HepG2 (cell line): ENCODE results near the gene TBC1D24. TPM values are rescaled to one million over a fixed set of nuclear protein-coding genes. Genes with fewer than 3 reads are reported as not detected.

ENCODE experiments used
- AHDC1 ChIP-seq: sonication (generic); formaldehyde crosslinking; IDR thresholded peaks from 2 replicates; pipeline ENCODE4 v1.5.1; 2020; ENCODE audit warnings: mild to moderate bottlenecking, missing genetic modification reagents, borderline replicate concordance
- CBX5 ChIP-seq: sonication (generic); formaldehyde crosslinking; IDR thresholded peaks from 2 replicates; pipeline ENCODE4 v1.4.0; 2020; ENCODE audit warnings: missing genetic modification reagents, borderline replicate concordance
- GABPB1 ChIP-seq: IDR thresholded peaks from 2 replicates; pipeline ENCODE4 v1.6.1; 2016; ENCODE audit warnings: mild to moderate bottlenecking, missing genetic modification reagents, moderate library complexity, missing compliant biosample characterization
- ISL2 ChIP-seq: sonication (generic); formaldehyde crosslinking; IDR thresholded peaks from 2 replicates; pipeline ENCODE4 v1.5.0; 2020; ENCODE audit warnings: missing genetic modification reagents
- MTERF4 ChIP-seq: sonication (generic); formaldehyde crosslinking; IDR thresholded peaks from 2 replicates; pipeline ENCODE4 v1.8.0; 2023; ENCODE audit warnings: mild to moderate bottlenecking, missing genetic modification reagents
- NKX3-1 ChIP-seq: sonication (generic); formaldehyde crosslinking; IDR thresholded peaks from 2 replicates; pipeline ENCODE4 v1.5.0; 2020; ENCODE audit warnings: missing genetic modification reagents
- NR0B2 ChIP-seq: sonication (generic); formaldehyde crosslinking; IDR thresholded peaks from 2 replicates; pipeline ENCODE4 v1.4.0; 2020; ENCODE audit warnings: mild to moderate bottlenecking, missing genetic modification reagents
- TOE1 ChIP-seq: sonication (generic); formaldehyde crosslinking; IDR thresholded peaks from 2 replicates; pipeline ENCODE4 v1.4.0; 2020; ENCODE audit warnings: mild to moderate bottlenecking, missing genetic modification reagents
- ZNF318 ChIP-seq: sonication (generic); formaldehyde crosslinking; IDR thresholded peaks from 2 replicates; pipeline ENCODE4 v1.4.0; 2020; ENCODE audit warnings: mild to moderate bottlenecking, missing genetic modification reagents
- ZNF556 ChIP-seq: sonication (generic); formaldehyde crosslinking; IDR thresholded peaks from 2 replicates; pipeline ENCODE4 v1.4.0; 2020; ENCODE audit warnings: mild to moderate bottlenecking, missing genetic modification reagents, borderline replicate concordance
- ZNF619 ChIP-seq: sonication (generic); formaldehyde crosslinking; IDR thresholded peaks from 2 replicates; pipeline ENCODE4 v1.4.0; 2020; ENCODE audit warnings: mild to moderate bottlenecking, missing genetic modification reagents
- ZNF737 ChIP-seq: sonication (generic); formaldehyde crosslinking; IDR thresholded peaks from 2 replicates; pipeline ENCODE4 v1.5.0; 2020; ENCODE audit warnings: missing genetic modification reagents, mild to moderate bottlenecking, borderline replicate concordance
- ZNF839 ChIP-seq: sonication (generic); formaldehyde crosslinking; IDR thresholded peaks from 2 replicates; pipeline ENCODE4 v1.4.0; 2020; ENCODE audit warnings: missing genetic modification reagents, mild to moderate bottlenecking, borderline replicate concordance
- polyA plus RNA-seq, 8 experiments: library from polyadenylated mRNA; depleted of rRNA in 3 of 8; stranded (reverse) in 7 of 8; unstranded in 1 of 8; fragments of >200 nt; fragmentation: Illumina TruSeq in 4 of 8; extraction: Trizol in 4 of 8; gene quantifications; 2 replicates each; pipeline versions ENCODE4 v1.2.1 to v1.2.3, GENCODE V29; 2011 to 2016; ENCODE audit warnings: low read depth in 4 of 8, missing spikeins in 1 of 8, mixed read lengths in 1 of 8; ENCODE audit not compliant: insufficient read depth in 1 of 8
- total RNA-seq, 5 experiments: library from RNA; depleted of rRNA; stranded (reverse); fragments of >200 nt; fragmentation: Illumina TruSeq; extraction: Trizol; gene quantifications; 2 replicates each; pipeline ENCODE4 v1.2.3, GENCODE V29; 2016; ENCODE audit warnings: low read depth in 1 of 5

Gene TBC1D24
- total and polyA plus RNA-seq, 2 of the 13 experiments (the other 11 are each of a cell fraction or from before 2014, with no cell fraction given): 7.7 to 13.7 TPM

GRCh38 chr16:2524339-2524938 is 49.5 kb downstream of the TBC1D24 start (continued):
- TF ChIP-seq ZNF318 (peak; percentile 34; the same call in 1 of the 2 replicates), CBX5 (peak; percentile 55; the same call in 1 of the 2 replicates), MTERF4 (CRISPR knock-in tag) (peak; percentile 36; the same call in 1 of the 2 replicates), ZNF619 (CRISPR knock-in tag) (0 out of 2 replicates have a peak, but pooled peaks have one; percentile 57), AHDC1 (CRISPR knock-in tag) (peak; percentile 74; the same call in 1 of the 2 replicates), NR0B2 (no peak), ZNF839 (CRISPR knock-in tag) (no peak), ZNF737 (CRISPR knock-in tag) (no peak), TOE1 (peak; percentile 93), NKX3-1 (no peak), GABPB1 (peak; percentile 54), ZNF556 (CRISPR knock-in tag) (peak; percentile 36; the same call in 1 of the 2 replicates), ISL2 (peak; percentile 63; the same call in 1 of the 2 replicates)
